Ishikawa (cell line): ENCODE results near the gene GAREM1.

Source experiments
- CEBPB ChIP-seq: IDR thresholded peaks from 2 replicates; pipeline ENCODE4 v1.6.1; 2012
- EP300 ChIP-seq: IDR thresholded peaks from 2 replicates; pipeline ENCODE4 v1.6.1; 2012; ENCODE audit warnings: borderline replicate concordance
- FOXM1 ChIP-seq: IDR thresholded peaks from 2 replicates; pipeline ENCODE4 v1.6.1; 2012; ENCODE audit warnings: low read depth, borderline replicate concordance
- MAX ChIP-seq: IDR thresholded peaks from 2 replicates; pipeline ENCODE4 v1.6.1; 2012
- NFIC ChIP-seq: IDR thresholded peaks from 2 replicates; pipeline ENCODE4 v1.6.1; 2012
- RAD21 ChIP-seq: IDR thresholded peaks from 2 replicates; pipeline ENCODE4 v1.6.1; 2012; ENCODE audit warnings: low read depth
- REST ChIP-seq: IDR thresholded peaks from 2 replicates; pipeline ENCODE4 v1.6.1; 2012; ENCODE audit warnings: low read depth, mild to moderate bottlenecking
- TAF1 ChIP-seq: IDR thresholded peaks from 2 replicates; pipeline ENCODE4 v1.6.1; 2012; ENCODE audit warnings: low read depth, mild to moderate bottlenecking
- TEAD4 ChIP-seq: IDR thresholded peaks from 2 replicates; pipeline ENCODE4 v1.6.1; 2012
- USF1 ChIP-seq: IDR thresholded peaks from 2 replicates; pipeline ENCODE4 v1.6.1; 2012
- ZBTB7A ChIP-seq: IDR thresholded peaks from 2 replicates; pipeline ENCODE4 v1.6.1; 2012; ENCODE audit warnings: low read depth

- TF ChIP-seq CEBPB, result no peak
- TF ChIP-seq NFIC, result no peak
- TF ChIP-seq EP300, result no peak
- no peak for TF ChIP-seq TAF1
- no peak for TF ChIP-seq USF1
- no peak for TF ChIP-seq TEAD4
- TF ChIP-seq MAX, result no peak
- no peak for TF ChIP-seq RAD21
- no peak for TF ChIP-seq FOXM1
- TF ChIP-seq REST, result no peak
- TF ChIP-seq ZBTB7A, result no peak
Observed at GRCh38 chr18:32422978-32423740, 47.5 kb downstream of the GAREM1 start.
